Type B pancreatic cell (in vitro differentiated cells): ENCODE data around the gene CCNB2. TPM values are rescaled to one million over a fixed set of nuclear protein-coding genes. Genes with fewer than 3 reads are reported as not detected.
A peak's percentile ranks its signal among the peaks of the same experiment; 100 is the strongest.

Experiments
- DNase-seq: peaks from one replicate; pipeline ENCODE4 v3.0.0; 2021; ENCODE audit warnings: mixed read lengths; ENCODE audit not compliant: unreplicated experiment; ENCODE audit errors: extremely low spot score
- H3K27ac Mint-ChIP-seq: 2 replicates; pipeline ENCODE4 v1.8.0; 2021; ENCODE audit warnings: mild to moderate bottlenecking, mixed read lengths
- H3K27me3 Mint-ChIP-seq: 2 replicates; pipeline ENCODE4 v1.8.0; 2021; ENCODE audit warnings: mixed read lengths
- H3K36me3 Mint-ChIP-seq: 2 replicates; pipeline ENCODE4 v1.8.0; 2021; ENCODE audit warnings: mixed read lengths
- H3K4me1 Mint-ChIP-seq: one replicate; pipeline ENCODE4 v1.8.0; 2021; ENCODE audit warnings: mixed read lengths; ENCODE audit not compliant: unreplicated experiment
- H3K4me3 Mint-ChIP-seq: 2 replicates; pipeline ENCODE4 v1.8.0; 2021; ENCODE audit warnings: mild to moderate bottlenecking, mixed read lengths
- H3K9me3 Mint-ChIP-seq: 2 replicates; pipeline ENCODE4 v1.8.0; 2021; ENCODE audit warnings: mixed read lengths
- CTCF ChIP-seq: fragments of 200-600 bp; sonication (generic); conservative IDR thresholded peaks from 2 replicates; pipeline ENCODE4 v1.5.0; 2021; ENCODE audit warnings: antibody characterized with exemption, mild to moderate bottlenecking
- total RNA-seq: library from RNA; stranded (reverse); gene quantifications from 2 replicates; pipeline ENCODE4 v1.2.1, GENCODE V29; 2021; ENCODE audit warnings: low replicate concordance

The CCNB2 gene
- total RNA-seq, 1 donor from 2014 or later: 63.0 TPM

- H3K27ac Mint-ChIP-seq: no peak overlapping the region
- H3K27me3 Mint-ChIP-seq: no peaks in the 10 kb centered on the region
- no peak for TF ChIP-seq CTCF
- no peak for DNase-seq
- peaks cover 40% of the 10 kb centered on the region for H3K36me3 Mint-ChIP-seq
- no peaks in the 10 kb centered on the region for H3K4me1 Mint-ChIP-seq
- H3K4me3 Mint-ChIP-seq: no peak overlapping the region
- no peaks in the 10 kb centered on the region for H3K9me3 Mint-ChIP-seq
Observed at GRCh38 chr15:59074607-59075006, 30.3 kb upstream of the CCNB2 start.

DNA sequence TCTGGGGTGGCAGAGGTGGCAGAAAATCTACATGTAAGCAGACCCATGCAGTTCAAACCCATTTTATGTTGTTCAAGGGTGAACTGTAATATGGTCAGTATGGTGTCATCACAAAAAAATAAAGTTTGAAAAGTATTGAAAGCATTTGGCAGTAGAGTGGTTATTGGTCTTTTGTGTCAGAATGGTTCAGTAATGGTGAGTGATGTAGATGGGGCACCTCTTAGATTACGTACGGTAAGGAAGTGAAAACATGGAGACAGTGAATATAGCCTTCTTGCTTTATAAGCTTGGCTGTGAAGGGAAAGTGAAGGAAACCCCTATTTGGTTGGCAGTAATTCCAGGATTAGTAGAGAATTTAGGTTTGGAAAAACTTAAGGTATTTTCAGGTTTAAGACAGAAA lies 17.2 kb upstream of the CCNB2 start:
- TF ChIP-seq CTCF: no peak
- DNase-seq: no peak
- H3K36me3 Mint-ChIP-seq: peaks cover 17% of the 10 kb centered on the region
- no peaks in the 10 kb centered on the region for H3K9me3 Mint-ChIP-seq
- H3K4me3 Mint-ChIP-seq: no peak overlapping the region
- H3K27ac Mint-ChIP-seq: no peak overlapping the region
- no peaks in the 10 kb centered on the region for H3K27me3 Mint-ChIP-seq
- no peaks in the 10 kb centered on the region for H3K4me1 Mint-ChIP-seq

DNA sequence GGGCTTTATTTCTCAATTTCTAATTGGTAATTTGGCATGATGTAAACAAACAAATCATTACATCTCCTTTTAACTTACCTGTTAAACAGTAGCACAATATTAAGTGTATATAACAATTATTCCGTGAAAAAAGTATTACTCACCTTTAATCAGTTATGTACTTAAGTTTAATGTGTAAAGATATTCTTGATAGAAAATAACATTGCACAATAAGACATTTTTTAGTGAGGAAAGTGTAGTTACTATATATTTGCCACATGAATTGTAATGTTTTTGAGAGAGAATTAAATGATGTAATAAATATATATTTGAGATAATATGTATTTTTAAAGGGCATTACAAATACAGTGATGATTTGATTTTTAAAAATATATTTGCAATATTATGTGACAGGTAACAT lies 10.9 kb upstream of the CCNB2 start:
- H3K36me3 Mint-ChIP-seq: peaks cover 12% of the 10 kb centered on the region
- TF ChIP-seq CTCF: no peak
- no peaks in the 10 kb centered on the region for H3K4me1 Mint-ChIP-seq
- H3K27ac Mint-ChIP-seq: no peak overlapping the region
- no peaks in the 10 kb centered on the region for H3K27me3 Mint-ChIP-seq
- no peak for DNase-seq
- H3K4me3 Mint-ChIP-seq: no peak overlapping the region
- no peaks in the 10 kb centered on the region for H3K9me3 Mint-ChIP-seq

DNA sequence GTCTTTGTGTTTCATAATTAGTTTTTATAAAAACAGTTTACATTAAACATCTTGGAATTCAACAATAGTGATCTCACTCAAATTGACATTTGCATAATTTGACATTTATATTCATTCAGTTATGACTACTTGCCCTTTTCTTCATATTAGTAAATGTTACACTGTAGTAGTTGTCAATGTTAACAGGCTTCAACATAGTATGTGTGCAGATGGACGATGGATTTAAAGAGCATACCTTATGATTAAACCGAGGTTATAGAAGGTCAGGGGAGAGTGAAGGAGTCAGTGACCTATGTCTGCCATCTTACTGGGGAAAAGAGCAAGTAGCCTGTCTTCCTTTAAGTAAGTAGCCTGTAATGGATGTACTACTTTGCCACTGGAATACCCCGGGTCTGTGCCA lies 8.5 kb upstream of the CCNB2 start:
- peaks cover 15% of the 10 kb centered on the region for H3K36me3 Mint-ChIP-seq

GRCh38 chr15:59099162-59099685 lies 5.7 kb upstream of the CCNB2 start:
- no peak overlapping the region for H3K4me3 Mint-ChIP-seq
- no peaks in the 10 kb centered on the region for H3K4me1 Mint-ChIP-seq
- no peak overlapping the region for H3K27ac Mint-ChIP-seq
- H3K36me3 Mint-ChIP-seq: peaks cover 11% of the 10 kb centered on the region
- no peak for TF ChIP-seq CTCF
- no peaks in the 10 kb centered on the region for H3K9me3 Mint-ChIP-seq
- DNase-seq: no peak
- no peaks in the 10 kb centered on the region for H3K27me3 Mint-ChIP-seq

More for the DNA sequence above, 8.5 kb upstream of the CCNB2 start:
- Mint-ChIP-seq H3K9me3 (no peaks in the 10 kb centered on the region), H3K4me1 (no peaks in the 10 kb centered on the region), H3K27ac (no peak overlapping the region), H3K27me3 (no peaks in the 10 kb centered on the region), H3K4me3 (no peak overlapping the region)
- TF ChIP-seq CTCF: no peak
- no peak for DNase-seq

DNA sequence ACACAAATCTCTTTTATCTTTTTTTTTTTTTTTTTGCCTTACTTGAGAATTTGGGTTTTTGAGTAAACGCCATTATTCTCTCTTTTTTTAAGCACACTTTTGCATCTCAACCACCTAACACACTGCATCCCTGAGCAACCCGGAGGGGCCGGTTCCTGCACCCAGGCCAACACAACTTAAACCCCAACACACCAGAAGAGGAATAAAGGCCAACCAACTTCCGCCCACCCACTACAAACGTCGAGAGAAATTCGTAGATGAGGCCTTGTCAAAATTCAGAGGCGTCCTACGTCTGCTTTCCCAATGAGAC lies 389 bp upstream of the CCNB2 start:
- no peaks in the 10 kb centered on the region for H3K9me3 Mint-ChIP-seq
- TF ChIP-seq CTCF: no peak
- DNase-seq: no peak
- H3K4me3 Mint-ChIP-seq: peak overlapping the region; percentile 97
- H3K36me3 Mint-ChIP-seq: peaks cover 11% of the 10 kb centered on the region
- no peaks in the 10 kb centered on the region for H3K27me3 Mint-ChIP-seq
- H3K27ac Mint-ChIP-seq: peak overlapping the region; percentile 95
- peaks cover 9% of the 10 kb centered on the region for H3K4me1 Mint-ChIP-seq
